Fibroblast of mammary gland (primary cell): ENCODE measurements around the gene FANCC.
"Not testable (repeated sequence)": the region's sequence is repeated elsewhere in the genome, so short reads cannot be mapped to it uniquely, and the experiment has no call there.

Experiments used
- DNase-seq: peaks from one replicate; pipeline ENCODE4 v3.0.0-alpha.2; 2010; ENCODE audit warnings: low read depth
- H3K4me3 ChIP-seq: 2 replicates; pipeline ENCODE4 v1.5.1; 2011; ENCODE audit warnings: low read depth, mild to moderate bottlenecking, low read length, moderate library complexity; ENCODE audit not compliant: control insufficient read depth
- CTCF ChIP-seq: conservative IDR thresholded peaks from 2 replicates; pipeline ENCODE4 v1.5.1; 2011; ENCODE audit warnings: low read depth, low read length, inconsistent platforms; ENCODE audit not compliant: control insufficient read depth, insufficient read depth

The FANCC gene

GRCh38 chr9:95330720-95331404 is 13.4 kb upstream of the FANCC start:
- DNase-seq: no peak
- no peak for TF ChIP-seq CTCF
- no peak overlapping the region for H3K4me3 ChIP-seq

DNA sequence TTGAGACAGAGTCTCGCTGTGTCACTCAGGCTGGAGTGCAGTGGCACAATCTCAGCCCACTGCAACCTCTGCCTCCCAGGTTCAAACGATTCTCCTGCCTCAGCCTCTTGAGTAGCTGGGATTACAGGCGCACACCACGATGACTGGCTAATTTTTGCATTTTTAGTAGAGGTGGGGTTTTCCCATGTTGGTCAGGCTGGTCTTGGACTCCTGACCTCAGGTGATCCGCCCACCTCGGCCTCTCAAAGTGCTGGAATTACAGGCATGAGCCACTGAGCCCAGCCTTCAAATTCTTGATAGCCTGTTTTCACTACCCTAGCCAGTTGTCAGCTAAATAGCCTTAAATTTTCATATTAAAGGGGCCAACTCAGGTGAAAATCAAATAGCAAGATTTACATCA is 11.6 kb upstream of the FANCC start:
- H3K4me3 ChIP-seq, DNase-seq: not testable (repeated sequence)

- no peak overlapping the region for H3K4me3 ChIP-seq
- no peak for DNase-seq
- no peak for TF ChIP-seq CTCF
Measured at GRCh38 chr9:95327239-95327865, 9.8 kb upstream of the FANCC start.

GRCh38 chr9:95325221-95325620 is 7.7 kb upstream of the FANCC start:
- no peak for DNase-seq
- TF ChIP-seq CTCF: no peak
- H3K4me3 ChIP-seq: no peak overlapping the region

DNA sequence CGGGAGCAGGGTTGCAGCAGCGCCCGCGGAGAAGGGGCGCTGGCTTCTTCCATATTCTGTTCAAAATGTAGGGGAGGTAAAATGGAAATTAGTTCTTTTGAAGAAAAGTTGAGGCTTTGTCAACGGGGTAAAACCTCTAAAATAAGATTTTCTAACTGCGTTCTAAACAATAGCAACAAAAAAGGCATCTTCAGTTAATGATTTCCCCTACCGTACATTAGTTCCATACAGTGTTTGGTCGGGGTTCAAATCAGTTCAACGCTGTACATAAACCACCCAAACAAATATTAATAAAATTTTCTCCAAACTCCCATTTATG is 343 bp upstream of the FANCC start:
- DNase-seq: no peak
- peak overlapping the region; percentile 85 for H3K4me3 ChIP-seq
- TF ChIP-seq CTCF: no peak

- peak; percentile 64 for DNase-seq
- H3K4me3 ChIP-seq: peak overlapping the region; percentile 85
- TF ChIP-seq CTCF: no peak
Measured at GRCh38 chr9:95316794-95317118, 753 bp downstream of the FANCC start.

- H3K4me3 ChIP-seq: peak overlapping the region; percentile 85
- no peak for DNase-seq
- TF ChIP-seq CTCF: no peak
Measured at GRCh38 chr9:95316274-95316673, 1.2 kb downstream of the FANCC start.
